Activated CD4-positive, CD25-positive, alpha-beta regulatory T cell treated with anti-CD3 and anti-CD28 coated beads, Interleukin-2, amount 50 U/mL, for 24 hours (primary cell): ENCODE data around the gene CDK11B.
"Not testable (repeated sequence)": the region's sequence is repeated elsewhere in the genome, so short reads cannot be mapped to it uniquely, and the experiment has no call there.

Experiments
- ATAC-seq, 2 donors: fragments of 150-1000 bp; cut with Tn5 transposase; one replicate each; pipeline ENCODE4 v1.10.0; 2021; ENCODE audit warnings: mild to moderate bottlenecking in 1 of 2, moderate library complexity in 1 of 2

The CDK11B gene

GRCh38 chr1:1647567-1648241, 11.1 kb downstream of the CDK11B start:
- not testable (repeated sequence) for ATAC-seq

GRCh38 chr1:1646326-1646725, 12.5 kb downstream of the CDK11B start:
- not testable (repeated sequence) for ATAC-seq

- not testable (repeated sequence) for ATAC-seq
These were observed 17.9 kb downstream of the CDK11B start for GRCh38 chr1:1640711-1641461.

- ATAC-seq, result not testable (repeated sequence)
These were observed 18.7 kb downstream of the CDK11B start for GRCh38 chr1:1640081-1640480.

GRCh38 chr1:1639368-1639767, 19.4 kb downstream of the CDK11B start:
- ATAC-seq, result not testable (repeated sequence)

GRCh38 chr1:1638528-1638927, 20.3 kb downstream of the CDK11B start:
- ATAC-seq, result not testable (repeated sequence)

GRCh38 chr1:1637479-1637875, 21.3 kb downstream of the CDK11B start:
- ATAC-seq, result not testable (repeated sequence)

- ATAC-seq, result not testable (repeated sequence)
These were observed 22.0 kb downstream of the CDK11B start for GRCh38 chr1:1636621-1637478.

GRCh38 chr1:1634613-1635012, 24.2 kb downstream of the CDK11B start:
- not testable (repeated sequence) for ATAC-seq

- not testable (repeated sequence) for ATAC-seq
These were observed 25.4 kb downstream of the CDK11B start for GRCh38 chr1:1633409-1633808.

- no peak for ATAC-seq
These were observed 26.9 kb downstream of the CDK11B start, which contains the start of gene MMP23B for GRCh38 chr1:1631782-1632420. Gene MMP23B (plus strand): TSS chr1:1632173. CDS start chr1:1632219, 46 bp downstream.

- no peak for ATAC-seq
These were observed 27.6 kb downstream of the CDK11B start for GRCh38 chr1:1630965-1631781.

- ATAC-seq, result peak; percentile 80 to 87
These were observed 28.4 kb downstream of the CDK11B start for GRCh38 chr1:1630191-1630964.

- ATAC-seq, result peak; percentile 38 to 47
These were observed 29.2 kb downstream of the CDK11B start for GRCh38 chr1:1629430-1630190.

- ATAC-seq, result peak in 1 of 2 donors; percentile 15
These were observed 29.9 kb downstream of the CDK11B start for GRCh38 chr1:1628754-1629429.

- no peak for ATAC-seq
These were observed 30.7 kb downstream of the CDK11B start for GRCh38 chr1:1627829-1628753.

GRCh38 chr1:1627261-1627828, 31.5 kb downstream of the CDK11B start:
- no peak for ATAC-seq
